Mesothelial cell of epicardium (in vitro differentiated cells): ENCODE data around the gene OR6N2. TPM values are rescaled to one million over a fixed set of nuclear protein-coding genes. Genes with fewer than 3 reads are reported as not detected.

Experiments
- DNase-seq, 2 experiments: peaks; one replicate each; pipeline ENCODE4 v3.0.0; 2021; ENCODE audit warnings: low spot score in 2 of 2; ENCODE audit not compliant: unreplicated experiment in 2 of 2
- H3K27ac Mint-ChIP-seq: 2 replicates; pipeline ENCODE4 v1.8.0; 2021; ENCODE audit warnings: mixed read lengths
- H3K27me3 Mint-ChIP-seq: 2 replicates; pipeline ENCODE4 v1.8.0; 2021; ENCODE audit warnings: low read depth, mixed read lengths
- H3K36me3 Mint-ChIP-seq: 2 replicates; pipeline ENCODE4 v1.8.0; 2021; ENCODE audit warnings: mixed read lengths
- H3K4me1 Mint-ChIP-seq: 2 replicates; pipeline ENCODE4 v1.8.0; 2021; ENCODE audit warnings: mixed read lengths
- H3K4me3 Mint-ChIP-seq: 2 replicates; pipeline ENCODE4 v1.8.0; 2021; ENCODE audit warnings: mild to moderate bottlenecking, moderate library complexity, mixed read lengths
- H3K9me3 Mint-ChIP-seq: 2 replicates; pipeline ENCODE4 v1.8.0; 2021; ENCODE audit warnings: mixed read lengths
- total RNA-seq: library from RNA; stranded (reverse); gene quantifications from 3 replicates; pipeline ENCODE4 v1.2.1, GENCODE V29; 2021
- TF ChIP-seq, protein P1 (sequence below): fragments of 200-600 bp; sonication (generic); IDR thresholded peaks from one replicate; pipeline ENCODE4 v1.5.0; 2021; ENCODE audit warnings: antibody characterized with exemption; ENCODE audit not compliant: unreplicated experiment

Gene OR6N2
- total RNA-seq, 1 donor from 2014 or later, result not detected

DNA sequence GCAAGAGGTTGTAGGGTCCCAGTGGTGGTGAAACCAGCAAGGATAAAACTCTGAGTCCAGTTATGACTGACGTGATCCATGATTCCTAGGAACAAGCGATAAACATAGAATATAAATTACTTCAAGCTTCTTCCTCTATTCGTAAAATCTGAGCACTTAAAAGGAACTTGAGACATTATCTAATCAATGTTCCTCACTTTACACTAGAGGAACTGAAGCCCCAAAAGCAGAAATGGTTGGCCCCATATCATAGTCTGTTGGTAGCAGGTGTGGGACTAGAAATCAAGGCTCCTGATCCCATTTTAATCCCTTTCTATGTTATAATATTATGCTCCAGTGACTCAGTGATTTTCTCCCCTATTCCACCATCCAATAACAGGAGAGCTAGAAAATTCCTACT is 28.3 kb upstream of the OR6N2 start:
- Mint-ChIP-seq H3K9me3 (no peaks in the 10 kb centered on the region), H3K27me3 (peaks cover under 1% of the 10 kb centered on the region), H3K27ac (no peak overlapping the region), H3K4me1 (peaks cover 16% of the 10 kb centered on the region), H3K36me3 (no peaks in the 10 kb centered on the region), H3K4me3 (no peak overlapping the region)
- no peak for DNase-seq
- TF ChIP-seq, protein P1, sequence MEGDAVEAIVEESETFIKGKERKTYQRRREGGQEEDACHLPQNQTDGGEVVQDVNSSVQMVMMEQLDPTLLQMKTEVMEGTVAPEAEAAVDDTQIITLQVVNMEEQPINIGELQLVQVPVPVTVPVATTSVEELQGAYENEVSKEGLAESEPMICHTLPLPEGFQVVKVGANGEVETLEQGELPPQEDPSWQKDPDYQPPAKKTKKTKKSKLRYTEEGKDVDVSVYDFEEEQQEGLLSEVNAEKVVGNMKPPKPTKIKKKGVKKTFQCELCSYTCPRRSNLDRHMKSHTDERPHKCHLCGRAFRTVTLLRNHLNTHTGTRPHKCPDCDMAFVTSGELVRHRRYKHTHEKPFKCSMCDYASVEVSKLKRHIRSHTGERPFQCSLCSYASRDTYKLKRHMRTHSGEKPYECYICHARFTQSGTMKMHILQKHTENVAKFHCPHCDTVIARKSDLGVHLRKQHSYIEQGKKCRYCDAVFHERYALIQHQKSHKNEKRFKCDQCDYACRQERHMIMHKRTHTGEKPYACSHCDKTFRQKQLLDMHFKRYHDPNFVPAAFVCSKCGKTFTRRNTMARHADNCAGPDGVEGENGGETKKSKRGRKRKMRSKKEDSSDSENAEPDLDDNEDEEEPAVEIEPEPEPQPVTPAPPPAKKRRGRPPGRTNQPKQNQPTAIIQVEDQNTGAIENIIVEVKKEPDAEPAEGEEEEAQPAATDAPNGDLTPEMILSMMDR, result no peak

DNA sequence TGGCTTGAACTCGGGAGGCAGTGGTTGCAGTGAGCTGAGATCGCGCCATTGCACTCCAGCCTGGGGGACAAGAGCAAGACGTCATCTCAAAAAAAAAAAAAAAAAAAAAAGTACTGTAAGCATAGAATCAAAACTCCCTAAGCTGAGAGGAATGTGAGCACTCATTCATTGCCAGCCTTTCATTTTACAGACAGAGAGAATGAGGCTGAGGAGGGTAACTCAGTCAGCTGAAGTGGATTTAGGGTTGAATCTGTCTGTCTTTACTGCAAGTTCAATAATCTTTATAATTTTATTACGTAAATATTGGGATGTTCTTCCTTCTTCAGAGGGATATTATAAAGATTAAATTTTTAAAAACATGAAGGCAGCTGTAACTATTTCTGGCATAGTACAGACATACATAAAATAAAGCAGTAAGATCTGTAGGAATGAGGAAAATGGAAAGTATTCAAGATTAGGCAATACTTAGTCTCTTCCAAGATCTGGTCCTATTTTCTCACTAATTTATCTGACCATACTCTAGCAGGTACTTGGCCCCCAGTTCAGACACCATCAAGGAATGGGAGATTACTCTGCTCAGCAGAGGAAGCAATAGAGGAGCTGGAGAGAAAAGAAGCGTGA is 26.0 kb upstream of the OR6N2 start:
- Mint-ChIP-seq H3K27me3 (peaks cover 11% of the 10 kb centered on the region), H3K36me3 (no peaks in the 10 kb centered on the region), H3K4me3 (no peak overlapping the region), H3K4me1 (peaks cover 16% of the 10 kb centered on the region), H3K27ac (peak overlapping the region; percentile 86), H3K9me3 (no peaks in the 10 kb centered on the region)
- TF ChIP-seq, protein P1, result no peak
- no peak for DNase-seq

DNA sequence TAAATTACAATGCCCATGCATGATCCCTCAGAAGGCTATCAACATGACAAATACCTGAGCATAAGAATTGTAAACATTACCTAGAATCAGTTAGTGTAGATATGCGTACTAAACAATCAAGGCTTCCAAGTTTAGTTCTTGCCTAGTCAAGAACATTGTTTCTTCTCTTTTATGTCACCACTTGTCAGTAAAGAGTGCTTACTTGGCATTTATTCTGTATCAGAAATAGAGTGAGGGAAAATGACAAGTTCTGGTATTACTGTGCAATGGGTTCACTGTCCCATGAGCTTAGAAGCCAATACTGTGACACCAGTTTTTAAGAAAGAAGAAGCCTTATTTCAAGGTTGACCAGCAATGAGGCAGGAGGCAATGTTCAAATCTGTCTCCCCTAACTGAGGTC is 22.7 kb upstream of the OR6N2 start:
- Mint-ChIP-seq H3K27ac (no peak overlapping the region), H3K9me3 (no peaks in the 10 kb centered on the region), H3K27me3 (peaks cover 13% of the 10 kb centered on the region), H3K4me1 (peaks cover 16% of the 10 kb centered on the region), H3K36me3 (no peaks in the 10 kb centered on the region), H3K4me3 (no peak overlapping the region)
- TF ChIP-seq, protein P1, result no peak
- DNase-seq, result no peak

DNA sequence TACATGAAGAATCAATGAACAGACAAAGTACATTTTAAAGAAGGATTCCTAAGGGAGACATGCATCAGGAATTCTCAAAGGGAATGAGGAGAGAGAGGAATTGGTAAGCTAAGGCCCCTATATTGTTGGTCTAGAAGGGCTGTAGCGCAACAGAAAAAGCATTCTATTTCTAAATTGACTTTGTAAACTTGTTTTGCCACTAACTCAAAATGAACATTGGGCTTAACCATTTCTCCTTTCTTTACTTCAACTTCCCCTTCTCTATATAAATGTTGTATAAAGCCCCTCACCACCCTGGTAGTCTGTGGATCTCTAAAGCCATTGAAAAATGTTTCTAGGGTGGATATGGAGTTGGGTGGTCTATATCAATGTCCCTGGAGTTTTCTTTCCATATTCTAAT is 20.4 kb upstream of the OR6N2 start:
- no peak for DNase-seq
- H3K27ac Mint-ChIP-seq, result no peak overlapping the region
- no peak overlapping the region for H3K4me3 Mint-ChIP-seq
- no peaks in the 10 kb centered on the region for H3K9me3 Mint-ChIP-seq
- no peaks in the 10 kb centered on the region for H3K36me3 Mint-ChIP-seq
- peaks cover 4% of the 10 kb centered on the region for H3K4me1 Mint-ChIP-seq
- TF ChIP-seq, protein P1, result no peak
- H3K27me3 Mint-ChIP-seq, result peaks cover 16% of the 10 kb centered on the region

DNA sequence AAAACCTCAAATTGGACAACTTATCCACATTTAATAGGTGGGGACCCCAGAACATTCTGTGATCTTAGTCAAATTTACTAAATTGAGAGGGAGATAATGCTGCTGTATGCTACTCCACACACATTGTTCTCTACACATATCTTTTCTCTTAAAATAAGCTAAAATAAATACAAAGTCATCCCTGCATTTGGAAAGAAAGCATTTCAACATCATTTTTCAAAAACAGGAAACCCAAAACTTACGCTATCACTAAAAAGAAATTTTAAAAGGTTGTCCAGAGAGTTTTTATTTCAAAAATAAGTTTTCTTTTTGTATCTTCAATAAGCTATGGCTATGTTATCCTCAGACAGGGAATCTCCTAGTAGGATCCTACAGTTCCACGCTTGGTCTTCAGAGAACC is 19.5 kb upstream of the OR6N2 start:
- H3K4me1 Mint-ChIP-seq, result no peaks in the 10 kb centered on the region
- TF ChIP-seq, protein P1, result no peak
- no peak for DNase-seq
- no peak overlapping the region for H3K27ac Mint-ChIP-seq
- no peaks in the 10 kb centered on the region for H3K9me3 Mint-ChIP-seq
- H3K36me3 Mint-ChIP-seq, result no peaks in the 10 kb centered on the region
- no peak overlapping the region for H3K4me3 Mint-ChIP-seq
- H3K27me3 Mint-ChIP-seq, result peaks cover 18% of the 10 kb centered on the region

DNA sequence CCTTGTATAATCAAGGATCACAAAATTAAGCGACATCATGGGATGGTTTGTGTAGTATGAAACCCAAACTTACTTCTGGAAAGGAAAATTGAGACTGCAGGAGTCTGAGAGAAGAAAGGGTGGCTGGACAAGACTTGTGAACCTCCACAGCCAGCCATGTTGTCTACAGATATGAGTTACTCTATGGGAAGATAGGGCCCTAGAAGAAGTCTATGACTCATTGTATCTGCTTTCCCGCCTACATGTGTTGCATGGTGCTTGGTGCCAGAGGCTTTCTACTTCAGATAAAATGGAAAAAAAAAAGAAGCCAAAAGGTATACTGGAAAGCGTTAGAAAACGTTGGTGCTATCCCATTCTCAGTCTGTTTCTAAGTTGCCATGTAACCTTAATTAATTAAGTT is 18.7 kb upstream of the OR6N2 start:
- Mint-ChIP-seq H3K36me3 (no peaks in the 10 kb centered on the region), H3K27me3 (peaks cover 20% of the 10 kb centered on the region), H3K9me3 (no peaks in the 10 kb centered on the region), H3K4me3 (no peak overlapping the region), H3K27ac (no peak overlapping the region), H3K4me1 (no peaks in the 10 kb centered on the region)
- no peak for DNase-seq
- TF ChIP-seq, protein P1, result no peak
